GM21390 (cell line): ENCODE data around the gene FASN.

ENCODE experiments used
- ATAC-seq: cut with Tn5 transposase; IDR thresholded peaks from one replicate; pipeline ENCODE4 v1.9.1; 2021; ENCODE audit not compliant: unreplicated experiment

Gene FASN

GRCh38 chr17:82059272-82060000 is 38.6 kb downstream of the FASN start:
- ATAC-seq, result no peak

DNA sequence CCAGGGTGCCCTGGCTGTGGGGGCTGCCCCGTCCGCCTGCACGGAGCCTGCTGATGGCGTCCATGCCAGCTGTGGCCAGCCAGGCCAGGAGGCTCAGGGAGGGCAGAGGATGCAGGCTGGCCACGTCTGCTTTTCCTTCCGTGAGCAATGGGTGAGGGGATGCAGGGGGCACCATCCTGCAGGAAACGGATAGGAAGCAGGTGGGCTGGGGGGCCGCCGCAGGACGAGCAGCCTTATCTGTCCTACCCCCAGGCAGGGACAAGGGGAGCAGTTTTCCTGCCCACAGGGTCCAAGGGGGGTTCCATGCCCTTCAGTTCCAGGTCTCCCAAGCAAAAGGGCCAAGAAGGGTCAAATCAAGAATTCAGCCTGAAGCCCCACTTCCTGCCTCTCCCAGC is 39.2 kb downstream of the FASN start:
- ATAC-seq, result no peak

DNA sequence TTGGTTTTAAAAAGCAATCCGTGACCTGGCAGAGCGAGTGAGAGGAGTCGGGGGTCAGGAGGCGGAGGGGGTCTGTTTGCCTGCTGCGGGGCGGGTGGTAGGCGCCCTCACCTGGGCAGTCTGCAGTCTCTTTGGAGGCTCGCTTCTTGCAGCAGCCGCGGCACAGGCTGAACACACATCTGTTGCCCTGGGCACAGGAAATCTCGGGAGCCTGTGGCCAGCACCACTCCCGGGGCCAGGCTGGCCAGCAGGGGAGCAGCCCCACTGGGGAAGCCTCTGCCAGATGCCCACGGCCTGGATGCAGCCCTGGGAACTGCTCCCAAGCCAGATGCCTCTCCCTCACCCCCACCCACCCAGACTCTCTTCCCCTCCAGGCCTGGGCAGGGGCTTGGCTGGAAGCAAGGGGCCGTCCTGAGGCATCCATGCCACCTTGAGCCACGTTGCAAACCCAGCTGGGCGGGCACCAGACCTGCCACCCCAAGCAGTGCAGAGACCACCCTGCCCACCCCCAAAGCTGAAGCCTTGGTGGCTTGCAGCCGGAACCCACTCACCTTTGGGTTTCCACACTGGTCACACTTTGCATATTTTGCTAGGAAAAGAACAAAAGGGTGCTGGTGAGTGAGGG is 39.7 kb downstream of the FASN start:
- ATAC-seq, result no peak

DNA sequence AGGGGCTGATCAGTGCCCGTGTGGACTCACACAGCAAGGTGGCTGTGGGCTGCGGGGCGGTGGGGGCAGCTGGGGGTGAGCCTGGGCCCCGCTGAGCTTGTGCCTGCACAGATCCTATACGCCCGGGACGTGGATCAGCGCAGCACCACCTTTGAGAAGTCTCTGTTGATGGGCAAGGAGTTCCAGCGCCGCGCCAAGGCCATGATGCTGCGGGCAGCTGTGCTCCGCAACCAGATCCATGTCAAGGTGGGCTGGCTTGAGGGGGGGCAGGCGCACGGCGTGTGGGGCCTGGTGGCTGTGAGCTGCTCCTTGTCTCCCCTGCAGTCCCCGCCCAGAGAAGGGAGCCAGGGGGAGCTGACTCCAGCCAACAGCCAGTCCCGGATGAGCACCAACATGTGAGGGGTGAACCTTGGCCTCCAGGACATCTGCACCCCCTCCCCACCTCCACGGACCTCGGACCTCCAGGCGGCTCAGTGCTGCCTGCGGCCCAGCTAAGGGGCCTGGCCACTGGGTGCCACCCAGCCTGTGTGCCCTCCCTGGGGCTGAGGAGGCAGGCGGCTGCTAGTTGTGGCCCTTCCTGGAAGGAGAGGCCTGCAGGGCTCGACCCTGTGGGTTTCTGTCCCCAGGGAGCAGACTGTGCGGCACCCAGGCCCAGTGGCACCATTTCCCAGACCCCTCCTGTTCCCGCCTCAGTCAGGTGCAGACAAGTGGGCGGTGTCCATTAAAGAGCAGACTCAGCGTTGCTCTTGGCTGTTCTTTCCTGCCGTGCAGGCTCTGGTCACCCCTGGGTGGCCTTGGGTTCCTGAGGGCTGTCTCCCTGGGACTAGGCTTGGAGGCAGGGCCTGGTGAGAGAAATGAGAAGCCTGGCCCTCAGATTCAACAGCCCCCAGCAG is 41.1 kb downstream of the FASN start:
- no peak for ATAC-seq

GRCh38 chr17:82055965-82056728 is 41.9 kb downstream of the FASN start:
- ATAC-seq, result no peak

DNA sequence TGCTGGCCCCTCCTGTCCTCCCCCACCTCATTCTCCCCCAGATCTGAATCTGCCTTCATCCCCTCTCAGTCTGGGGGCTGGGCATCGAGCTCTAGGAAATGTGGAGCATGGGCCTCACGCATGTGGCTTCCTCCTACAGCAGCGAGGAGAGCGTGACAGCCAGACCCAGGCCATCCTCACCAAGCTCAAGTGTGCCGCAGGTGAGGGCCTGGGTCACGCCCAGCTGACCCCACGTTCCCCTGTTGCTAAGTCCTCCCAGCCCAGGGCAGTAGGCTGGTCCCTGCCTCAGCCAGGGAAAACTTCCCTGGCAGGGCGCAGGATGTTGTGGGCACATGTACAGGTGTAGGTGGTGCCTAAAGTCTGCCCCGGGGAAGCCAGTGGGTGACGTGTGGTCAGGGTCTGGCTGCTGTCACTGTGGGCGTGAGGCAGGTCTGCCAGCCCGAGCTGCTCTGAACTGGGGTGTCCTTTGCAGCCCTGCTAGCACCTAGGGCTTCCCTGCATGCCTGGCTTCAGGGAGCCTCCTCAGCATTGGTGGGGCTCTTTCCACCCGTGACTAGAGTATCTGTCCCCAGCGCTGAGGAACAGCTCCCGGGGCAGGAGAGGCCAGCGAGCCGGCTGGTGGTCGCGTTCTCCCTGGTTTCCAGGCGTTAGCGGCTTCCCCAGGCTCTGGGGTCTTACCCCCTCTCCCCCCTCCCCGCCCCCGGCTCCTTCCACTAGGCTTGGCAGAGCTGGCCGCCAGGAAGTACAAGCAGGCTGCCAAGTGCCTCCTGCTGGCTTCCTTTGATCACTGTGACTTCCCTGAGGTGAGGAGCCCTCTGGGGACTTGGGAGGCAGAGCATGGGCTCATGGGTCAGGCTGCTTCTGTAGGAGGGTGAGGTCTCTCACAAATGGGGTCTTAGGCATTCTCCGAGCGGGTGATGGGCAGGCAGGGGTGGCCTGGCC is 42.7 kb downstream of the FASN start:
- ATAC-seq, result no peak

- no peak for ATAC-seq
These were observed 43.5 kb downstream of the FASN start for GRCh38 chr17:82054351-82055022.

DNA sequence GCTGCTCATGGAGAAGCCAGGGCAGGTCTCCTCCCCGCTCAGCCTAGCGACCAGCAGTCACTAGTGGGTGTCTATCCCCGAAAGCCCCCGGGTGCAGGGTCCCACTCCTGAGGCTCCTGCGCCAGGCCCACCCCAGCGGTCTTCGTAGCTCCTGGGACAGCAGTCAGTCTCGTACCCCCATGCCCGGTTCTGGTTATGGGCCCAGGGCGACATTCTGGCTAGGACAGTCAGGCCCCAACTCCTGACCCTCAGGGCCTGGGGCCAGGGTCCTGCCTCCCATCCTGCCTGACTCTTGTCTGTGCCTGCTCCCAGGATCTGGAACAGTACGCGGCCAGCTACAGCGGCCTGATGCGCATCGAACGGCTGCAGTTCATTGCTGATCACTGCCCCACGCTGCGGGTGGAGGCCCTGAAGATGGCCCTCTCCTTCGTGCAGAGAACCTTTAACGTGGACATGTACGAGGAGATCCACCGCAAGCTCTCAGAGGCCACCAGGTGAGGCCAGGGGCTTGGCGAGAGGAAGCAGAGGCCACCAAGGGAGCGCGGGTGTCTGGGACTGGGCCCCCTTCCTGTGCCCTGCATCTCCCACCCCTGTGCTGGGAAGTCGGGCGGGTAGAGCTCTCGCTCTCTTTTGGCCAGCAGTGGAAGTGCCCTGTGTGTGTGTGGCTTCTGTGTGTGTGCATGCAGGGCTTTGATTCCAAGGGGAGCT is 44.3 kb downstream of the FASN start:
- no peak for ATAC-seq

DNA sequence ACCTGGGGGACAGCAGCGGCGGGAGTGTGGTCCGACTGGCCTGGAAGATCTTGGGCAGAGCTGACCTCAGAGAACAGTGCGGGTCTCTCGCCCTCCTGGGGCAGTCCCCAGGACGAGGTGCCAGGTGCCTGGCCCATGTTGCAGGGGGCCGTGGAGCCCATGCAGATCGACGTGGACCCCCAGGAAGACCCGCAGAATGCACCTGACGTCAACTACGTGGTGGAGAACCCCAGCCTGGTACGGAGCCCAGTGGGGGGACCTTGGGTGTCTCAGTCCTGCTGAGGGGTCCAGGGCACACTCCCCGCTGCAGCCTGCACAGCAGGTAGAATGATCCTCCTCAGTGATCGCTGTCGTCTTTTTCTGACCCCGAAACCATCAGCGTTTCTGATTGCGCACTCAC is 44.9 kb downstream of the FASN start:
- no peak for ATAC-seq

DNA sequence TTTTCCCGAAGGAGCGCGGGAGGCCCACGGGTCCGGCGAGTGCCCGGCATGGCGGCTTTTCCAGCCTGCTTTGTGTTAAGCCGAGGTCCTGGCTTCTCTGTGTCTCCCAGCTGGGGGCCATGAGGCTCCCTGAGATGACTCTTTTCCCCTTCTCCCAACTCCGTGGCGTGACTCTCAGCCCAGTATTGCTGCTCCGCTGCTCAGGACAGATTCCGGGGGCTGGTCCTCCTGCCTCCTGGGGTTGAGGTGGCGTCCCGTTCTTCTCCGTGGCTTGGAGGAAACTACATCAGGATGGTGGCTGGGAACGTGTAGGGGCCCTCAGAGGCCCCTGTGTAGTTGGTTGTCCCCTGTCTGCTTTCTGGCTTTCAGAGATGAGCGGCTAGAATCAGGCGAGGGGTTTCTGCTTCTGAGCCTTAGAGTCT is 45.4 kb downstream of the FASN start:
- ATAC-seq, result no peak

- ATAC-seq, result peak; percentile 63
These were observed 46.0 kb downstream of the FASN start, which contains the start of the genes GPS1 and RFNG for GRCh38 chr17:82051776-82052637. TSS of gene GPS1 (plus strand) at chr17:82051898. CDS start at chr17:82051932, 34 bp downstream. TSS of gene RFNG (minus strand) at chr17:82051811. CDS start at chr17:82051766, 45 bp downstream.

- ATAC-seq, result no peak
These were observed 47.0 kb downstream of the FASN start for GRCh38 chr17:82050761-82051641.

DNA sequence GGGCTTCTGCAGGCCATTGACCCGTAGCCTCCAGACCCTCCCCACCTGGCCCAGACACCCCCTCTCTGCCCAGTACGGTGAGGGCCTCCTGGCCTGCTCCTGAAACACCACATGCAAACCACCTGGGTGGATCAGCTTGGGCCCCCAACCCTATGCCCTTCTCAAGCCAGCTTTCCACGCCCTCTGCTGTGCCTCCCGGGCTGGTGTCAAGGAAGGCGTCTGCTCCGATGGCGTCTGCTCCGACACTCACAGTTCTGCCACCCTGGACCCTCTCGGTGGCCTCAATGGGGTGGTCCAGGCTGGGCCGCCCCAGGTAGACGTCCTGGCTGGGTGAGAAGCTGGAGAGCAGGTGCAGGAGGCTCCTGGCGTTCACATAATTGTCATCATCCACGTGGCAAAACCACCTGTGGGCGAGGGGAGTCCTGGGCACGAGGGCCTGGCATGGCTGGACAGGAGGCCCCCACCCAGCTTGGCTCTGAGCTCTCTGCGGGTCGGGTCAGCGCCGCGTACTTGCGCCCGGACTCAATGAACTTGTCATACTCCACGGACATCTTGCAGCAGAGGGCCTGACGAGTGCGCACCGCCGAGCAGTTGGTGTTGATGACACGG is 47.8 kb downstream of the FASN start:
- ATAC-seq, result no peak

DNA sequence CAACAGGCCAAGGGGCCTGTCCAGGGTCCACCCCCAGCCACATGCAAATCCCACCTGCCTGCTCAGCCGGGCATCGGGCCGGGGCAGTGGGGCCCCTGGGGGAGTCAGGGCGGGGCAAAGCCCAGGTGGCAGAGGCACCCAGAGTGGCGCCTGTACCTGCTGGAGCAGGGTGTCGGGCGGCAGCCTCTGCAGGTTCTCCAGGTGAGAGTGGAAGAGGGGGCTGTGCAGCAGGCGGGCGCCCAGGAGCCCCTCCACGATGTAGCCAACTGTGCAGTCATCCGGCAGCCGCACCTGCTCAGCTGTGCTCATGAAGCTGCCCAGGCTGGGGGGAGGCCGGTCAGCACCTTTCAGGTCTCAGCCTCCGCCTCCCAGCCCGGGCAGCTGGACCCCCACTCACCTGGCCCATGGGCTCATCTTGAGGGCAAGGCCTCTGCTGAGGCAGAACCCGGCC is 48.5 kb downstream of the FASN start:
- no peak for ATAC-seq

- no peak for ATAC-seq
These were observed 48.9 kb downstream of the FASN start for GRCh38 chr17:82049106-82049505.

DNA sequence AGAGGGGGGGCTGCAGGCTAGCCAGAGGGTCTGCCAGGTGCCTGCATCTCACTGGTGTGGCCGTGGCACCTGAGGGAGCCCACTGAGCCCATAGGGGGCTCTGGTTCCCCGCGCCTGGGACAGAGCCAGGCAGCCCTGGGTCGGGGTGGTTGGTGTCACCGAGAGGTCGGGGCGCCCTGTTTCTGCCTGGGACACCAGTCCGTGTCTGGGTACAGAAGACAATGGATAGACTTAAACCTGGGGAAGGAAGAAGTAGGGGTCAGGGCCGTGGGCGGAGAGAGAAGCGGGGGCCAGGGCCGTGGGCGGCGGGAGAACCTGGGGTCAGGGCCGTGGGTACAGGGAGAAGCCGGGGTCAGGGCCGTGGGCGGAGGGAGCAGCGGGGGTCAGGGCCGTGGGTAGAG is 49.5 kb downstream of the FASN start:
- no peak for ATAC-seq
